Breast epithelium (tissue), 3 donors: ENCODE results near the gene CHSY3.

ENCODE experiments used
- POLR2A ChIP-seq: fragments of 450-650 bp; IDR thresholded peaks from one replicate; pipeline ENCODE4 v1.6.1; 2016; ENCODE audit warnings: antibody characterized with exemption, mild to moderate bottlenecking, moderate library complexity
- POLR2AphosphoS5 ChIP-seq, 3 donors: sonication (generic); formaldehyde crosslinking; IDR thresholded peaks; one replicate each; pipeline ENCODE4 v1.6.1; 2017; ENCODE audit warnings: antibody characterized with exemption in 3 of 3
- TF ChIP-seq, protein P1 (sequence below), 3 donors: fragments of 450-650 bp; IDR thresholded peaks; one replicate each; pipeline ENCODE4 v1.5.1; 2016 to 2017; ENCODE audit warnings: antibody characterized with exemption in 3 of 3, mild to moderate bottlenecking in 3 of 3, moderate library complexity in 3 of 3

- no peak for TF ChIP-seq POLR2A
- TF ChIP-seq, protein P1, sequence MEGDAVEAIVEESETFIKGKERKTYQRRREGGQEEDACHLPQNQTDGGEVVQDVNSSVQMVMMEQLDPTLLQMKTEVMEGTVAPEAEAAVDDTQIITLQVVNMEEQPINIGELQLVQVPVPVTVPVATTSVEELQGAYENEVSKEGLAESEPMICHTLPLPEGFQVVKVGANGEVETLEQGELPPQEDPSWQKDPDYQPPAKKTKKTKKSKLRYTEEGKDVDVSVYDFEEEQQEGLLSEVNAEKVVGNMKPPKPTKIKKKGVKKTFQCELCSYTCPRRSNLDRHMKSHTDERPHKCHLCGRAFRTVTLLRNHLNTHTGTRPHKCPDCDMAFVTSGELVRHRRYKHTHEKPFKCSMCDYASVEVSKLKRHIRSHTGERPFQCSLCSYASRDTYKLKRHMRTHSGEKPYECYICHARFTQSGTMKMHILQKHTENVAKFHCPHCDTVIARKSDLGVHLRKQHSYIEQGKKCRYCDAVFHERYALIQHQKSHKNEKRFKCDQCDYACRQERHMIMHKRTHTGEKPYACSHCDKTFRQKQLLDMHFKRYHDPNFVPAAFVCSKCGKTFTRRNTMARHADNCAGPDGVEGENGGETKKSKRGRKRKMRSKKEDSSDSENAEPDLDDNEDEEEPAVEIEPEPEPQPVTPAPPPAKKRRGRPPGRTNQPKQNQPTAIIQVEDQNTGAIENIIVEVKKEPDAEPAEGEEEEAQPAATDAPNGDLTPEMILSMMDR (IDR thresholded peaks at IDR 0.05), result no peak
- TF ChIP-seq POLR2AphosphoS5 (IDR thresholded peaks at IDR 0.05), result no peak
Measured at GRCh38 chr5:130061746-130062145, 157.5 kb downstream of the CHSY3 start.
